ENCODE measurements around the gene STAC2. TPM values are rescaled to one million over a fixed set of nuclear protein-coding genes. Genes with fewer than 3 reads are reported as not detected.

The STAC2 gene
- total and polyA plus RNA-seq, 2 of the 13 experiments (the other 11 are each of a cell fraction or from before 2014, with no cell fraction given), result not detected

GRCh38 chr17:39197380-39198185, 28.2 kb downstream of the STAC2 start, which contains the start of gene CACNB1 (continued):
- TF ChIP-seq USF2 (IDR thresholded peaks at IDR 0.05; ENCODE audit: low read depth, low read length) (no peak), USF2 (CRISPR knock-in tag; IDR thresholded peaks at IDR 0.05; ENCODE audit: borderline replicate concordance) (no peak), ZNF747 (CRISPR knock-in tag; IDR thresholded peaks at IDR 0.05; ENCODE audit: borderline replicate concordance) (no peak), MYNN (CRISPR knock-in tag; IDR thresholded peaks at IDR 0.05; ENCODE audit: low read depth) (no peak), SOX13 (IDR thresholded peaks at IDR 0.05) (no peak), SOX13 (CRISPR knock-in tag; conservative IDR thresholded peaks at IDR 0.05 in 1 of 2, IDR thresholded peaks at IDR 0.05 in 1 of 2) (no peak; a peak in 1 of 4 replicates), KLF15 (CRISPR knock-in tag; IDR thresholded peaks at IDR 0.05; ENCODE audit: borderline replicate concordance) (no peak), ZZZ3 (CRISPR knock-in tag; IDR thresholded peaks at IDR 0.05; ENCODE audit: borderline replicate concordance) (no peak), CREM (IDR thresholded peaks at IDR 0.05) (no peak), CREM (CRISPR knock-in tag; IDR thresholded peaks at IDR 0.05) (no peak), ZNF432 (CRISPR knock-in tag; IDR thresholded peaks at IDR 0.05; ENCODE audit: borderline replicate concordance) (no peak), EZH2 (conservative IDR thresholded peaks at IDR 0.05; ENCODE audit: low read depth, low read length) (no peak), TOPORS (CRISPR knock-in tag; IDR thresholded peaks at IDR 0.05) (no peak), CHD2 (IDR thresholded peaks at IDR 0.05; ENCODE audit: low read depth, low read length) (no peak), ZNF792 (CRISPR knock-in tag; IDR thresholded peaks at IDR 0.05) (no peak), NR2F1 (CRISPR knock-in tag; IDR thresholded peaks at IDR 0.05) (no peak), TAF1 (CRISPR knock-in tag; IDR thresholded peaks at IDR 0.05) (peak; percentile 50; the same call in 1 of the 2 replicates), GABPA (IDR thresholded peaks at IDR 0.05; ENCODE audit: low read depth, low read length) (no peak), GABPA (CRISPR knock-in tag; IDR thresholded peaks at IDR 0.05; ENCODE audit: low read depth) (no peak), PHB2 (IDR thresholded peaks at IDR 0.05; ENCODE audit: partially characterized antibody) (no peak), ZBTB49 (CRISPR knock-in tag; IDR thresholded peaks at IDR 0.05; ENCODE audit: borderline replicate concordance) (no peak), XRCC5 (optimal IDR thresholded peaks at IDR 0.05; ENCODE audit: low read length) (no peak), RCOR2 (CRISPR knock-in tag; IDR thresholded peaks at IDR 0.05) (no peak), ZNF784 (CRISPR knock-in tag; IDR thresholded peaks at IDR 0.05; ENCODE audit: borderline replicate concordance) (peak; percentile 60; the same call in 1 of the 2 replicates), ZNF615 (CRISPR knock-in tag; IDR thresholded peaks at IDR 0.05; ENCODE audit: borderline replicate concordance) (no peak)
